Measurements from ENCODE around the gene MYOZ3. TPM values are rescaled to one million over a fixed set of nuclear protein-coding genes. Genes with fewer than 3 reads are reported as not detected.

MYOZ3 gene
- total and polyA plus RNA-seq, 9 donors, result 7.2 to 15.7 (median 9.1) TPM

GRCh38 chr5:150637245-150638052 lies 23.6 kb upstream of the MYOZ3 start:
- no peak for DNase-seq
- Histone ChIP-seq H3K36me3 (ENCODE audit: control insufficient read depth, insufficient read depth, low read length) (peaks cover 8% of the 10 kb centered on the region), H3K9me3 (replicated peaks; ENCODE audit: control insufficient read depth, low read depth, low read length) (no peaks in the 10 kb centered on the region), H3K4me1 (ENCODE audit: control insufficient read depth, insufficient read depth, low read length) (peaks cover 60% of the 10 kb centered on the region), H3K27me3 (ENCODE audit: control insufficient read depth, insufficient read depth, low read length) (no peaks in the 10 kb centered on the region), H3K4me3 (ENCODE audit: low read length) (no peak overlapping the region), H3K27ac (ENCODE audit: low read length) (peak overlapping the region; percentile 59)
- 40% methylated on average over 13 of the region's 21 CpGs for WGBS (ENCODE audit: insufficient coverage)

DNA sequence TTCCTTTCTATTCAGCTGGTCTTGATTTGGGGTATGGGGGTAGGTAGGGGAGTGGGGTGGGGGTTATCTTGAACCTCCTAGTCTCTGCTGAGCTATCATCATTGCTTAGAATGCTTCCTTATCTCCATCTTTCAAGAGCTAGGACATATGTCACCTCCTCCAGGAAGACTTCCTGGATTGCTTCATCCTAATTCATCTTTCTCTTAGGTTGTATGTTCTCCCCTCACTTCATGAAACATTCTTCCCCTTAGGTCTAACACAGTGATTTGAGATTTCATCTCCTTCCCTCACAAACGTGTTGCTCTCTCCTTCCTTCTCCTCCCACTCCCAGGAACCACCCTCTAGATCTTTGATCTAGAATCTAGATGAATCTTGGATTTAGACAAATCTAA lies 23.0 kb upstream of the MYOZ3 start:
- WGBS (ENCODE audit: insufficient coverage), result no CpG with 5 or more reads among the region's 1 CpG
- no peaks in the 10 kb centered on the region for H3K27me3 ChIP-seq (ENCODE audit: control insufficient read depth, insufficient read depth, low read length)
- peaks cover 60% of the 10 kb centered on the region for H3K4me1 ChIP-seq (ENCODE audit: control insufficient read depth, insufficient read depth, low read length)
- no peak overlapping the region for H3K4me3 ChIP-seq (ENCODE audit: low read length)
- no peaks in the 10 kb centered on the region for H3K9me3 ChIP-seq (replicated peaks; ENCODE audit: control insufficient read depth, low read depth, low read length)
- H3K36me3 ChIP-seq (ENCODE audit: control insufficient read depth, insufficient read depth, low read length), result peaks cover 8% of the 10 kb centered on the region
- no peak for DNase-seq
- peak overlapping the region; percentile 59 for H3K27ac ChIP-seq (ENCODE audit: low read length)

GRCh38 chr5:150638488-150639376 lies 22.3 kb upstream of the MYOZ3 start:
- 55% methylated on average over 3 of the region's 6 CpGs for WGBS (ENCODE audit: insufficient coverage)
- Histone ChIP-seq H3K27ac (ENCODE audit: low read length) (peak overlapping the region; percentile 21), H3K4me3 (ENCODE audit: low read length) (no peak overlapping the region), H3K27me3 (ENCODE audit: control insufficient read depth, insufficient read depth, low read length) (no peaks in the 10 kb centered on the region), H3K36me3 (ENCODE audit: control insufficient read depth, insufficient read depth, low read length) (peaks cover 8% of the 10 kb centered on the region), H3K9me3 (replicated peaks; ENCODE audit: control insufficient read depth, low read depth, low read length) (no peaks in the 10 kb centered on the region), H3K4me1 (ENCODE audit: control insufficient read depth, insufficient read depth, low read length) (peaks cover 64% of the 10 kb centered on the region)
- DNase-seq, result no peak

DNA sequence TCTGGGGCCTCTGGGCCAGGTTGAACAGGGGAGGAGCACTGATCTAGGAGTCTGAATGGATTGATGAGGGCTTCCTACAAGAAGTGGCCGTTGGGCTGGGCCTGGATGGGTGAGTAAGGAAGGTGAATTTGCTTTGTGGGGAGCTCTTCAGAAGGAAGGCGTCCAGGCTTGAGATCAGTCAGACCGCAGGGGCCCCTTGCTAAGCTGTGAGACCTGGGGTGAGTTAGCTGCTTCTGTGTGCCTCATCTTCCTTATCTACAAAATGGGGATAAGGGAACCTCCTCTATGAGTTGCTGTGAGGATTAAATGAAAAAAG lies 21.7 kb upstream of the MYOZ3 start:
- Histone ChIP-seq H3K36me3 (ENCODE audit: control insufficient read depth, insufficient read depth, low read length) (peaks cover 6% of the 10 kb centered on the region), H3K27me3 (ENCODE audit: control insufficient read depth, insufficient read depth, low read length) (no peaks in the 10 kb centered on the region), H3K9me3 (replicated peaks; ENCODE audit: control insufficient read depth, low read depth, low read length) (no peaks in the 10 kb centered on the region), H3K27ac (ENCODE audit: low read length) (peak overlapping the region; percentile 21), H3K4me1 (ENCODE audit: control insufficient read depth, insufficient read depth, low read length) (peaks cover 69% of the 10 kb centered on the region), H3K4me3 (ENCODE audit: low read length) (no peak overlapping the region)
- WGBS (ENCODE audit: insufficient coverage), result 71% methylated on average over 1 of the region's 3 CpGs
- DNase-seq, result no peak

GRCh38 chr5:150639751-150640150 lies 21.3 kb upstream of the MYOZ3 start:
- Histone ChIP-seq H3K36me3 (ENCODE audit: control insufficient read depth, insufficient read depth, low read length) (peaks cover 4% of the 10 kb centered on the region), H3K4me1 (ENCODE audit: control insufficient read depth, insufficient read depth, low read length) (peaks cover 73% of the 10 kb centered on the region), H3K27ac (ENCODE audit: low read length) (peak overlapping the region; percentile 81), H3K27me3 (ENCODE audit: control insufficient read depth, insufficient read depth, low read length) (no peaks in the 10 kb centered on the region), H3K4me3 (ENCODE audit: low read length) (no peak overlapping the region), H3K9me3 (replicated peaks; ENCODE audit: control insufficient read depth, low read depth, low read length) (no peaks in the 10 kb centered on the region)
- no peak for DNase-seq
- 49% methylated on average over 4 of the region's 5 CpGs for WGBS (ENCODE audit: insufficient coverage)

GRCh38 chr5:150640311-150641005 lies 20.6 kb upstream of the MYOZ3 start, which contains the start of gene SYNPO:
TSS of gene SYNPO (plus strand) at chr5:150640660. CDS start at chr5:150648276, 7,616 bp downstream.
- DNase-seq, result peak; percentile 93
- Histone ChIP-seq H3K9me3 (replicated peaks; ENCODE audit: control insufficient read depth, low read depth, low read length) (no peaks in the 10 kb centered on the region), H3K4me1 (ENCODE audit: control insufficient read depth, insufficient read depth, low read length) (peaks cover 80% of the 10 kb centered on the region), H3K27ac (ENCODE audit: low read length) (peak within 1 kb of the TSS; percentile 81), H3K4me3 (ENCODE audit: low read length) (no peak within 1 kb of the TSS), H3K27me3 (ENCODE audit: control insufficient read depth, insufficient read depth, low read length) (no peaks in the 10 kb centered on the region), H3K36me3 (ENCODE audit: control insufficient read depth, insufficient read depth, low read length) (no peaks in the 10 kb centered on the region)
- 12% methylated on average over 11 of the region's 14 CpGs for WGBS (ENCODE audit: insufficient coverage)

- Histone ChIP-seq H3K4me3 (ENCODE audit: low read length) (no peak overlapping the region), H3K36me3 (ENCODE audit: control insufficient read depth, insufficient read depth, low read length) (no peaks in the 10 kb centered on the region), H3K4me1 (ENCODE audit: control insufficient read depth, insufficient read depth, low read length) (peaks cover 82% of the 10 kb centered on the region), H3K27me3 (ENCODE audit: control insufficient read depth, insufficient read depth, low read length) (no peaks in the 10 kb centered on the region), H3K9me3 (replicated peaks; ENCODE audit: control insufficient read depth, low read depth, low read length) (no peaks in the 10 kb centered on the region), H3K27ac (ENCODE audit: low read length) (peak overlapping the region; percentile 81)
- WGBS (ENCODE audit: insufficient coverage), result 55% methylated on average over 4 of the region's 9 CpGs
- no peak for DNase-seq
These were observed 20.0 kb upstream of the MYOZ3 start for GRCh38 chr5:150641006-150641570.

GRCh38 chr5:150641824-150642566 lies 19.1 kb upstream of the MYOZ3 start:
- WGBS (ENCODE audit: insufficient coverage), result 90% methylated on average over 2 of the region's 5 CpGs
- Histone ChIP-seq H3K4me1 (ENCODE audit: control insufficient read depth, insufficient read depth, low read length) (peaks cover 74% of the 10 kb centered on the region), H3K27ac (ENCODE audit: low read length) (peak overlapping the region; percentile 81), H3K4me3 (ENCODE audit: low read length) (no peak overlapping the region), H3K9me3 (replicated peaks; ENCODE audit: control insufficient read depth, low read depth, low read length) (no peaks in the 10 kb centered on the region), H3K36me3 (ENCODE audit: control insufficient read depth, insufficient read depth, low read length) (no peaks in the 10 kb centered on the region), H3K27me3 (ENCODE audit: control insufficient read depth, insufficient read depth, low read length) (no peaks in the 10 kb centered on the region)
- no peak for DNase-seq

DNA sequence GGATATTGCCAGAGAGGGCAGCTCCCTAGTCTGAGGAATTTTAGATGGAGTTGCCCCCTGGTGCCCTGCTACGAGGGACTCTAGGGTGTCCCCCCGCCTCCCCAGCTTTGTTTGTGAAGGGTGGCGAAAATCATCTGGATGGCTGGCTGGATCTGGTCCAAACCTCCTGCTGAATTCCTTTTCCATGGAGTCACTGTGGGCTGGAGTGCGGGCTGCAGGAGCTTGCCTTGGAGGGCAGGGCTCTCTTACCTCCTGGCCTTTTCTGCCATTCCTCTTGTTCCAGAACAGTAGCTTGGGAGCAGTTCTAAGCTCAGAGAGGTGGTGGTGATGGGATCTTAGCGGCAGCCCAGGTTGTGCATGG lies 18.5 kb upstream of the MYOZ3 start:
- WGBS (ENCODE audit: insufficient coverage), result 15% methylated on average over 4 of the region's 5 CpGs
- H3K27ac ChIP-seq (ENCODE audit: low read length), result peak overlapping the region; percentile 81
- peak; percentile 82 for DNase-seq
- H3K4me3 ChIP-seq (ENCODE audit: low read length), result no peak overlapping the region
- H3K4me1 ChIP-seq (ENCODE audit: control insufficient read depth, insufficient read depth, low read length), result peaks cover 75% of the 10 kb centered on the region
- no peaks in the 10 kb centered on the region for H3K36me3 ChIP-seq (ENCODE audit: control insufficient read depth, insufficient read depth, low read length)
- H3K9me3 ChIP-seq (replicated peaks; ENCODE audit: control insufficient read depth, low read depth, low read length), result no peaks in the 10 kb centered on the region
- H3K27me3 ChIP-seq (ENCODE audit: control insufficient read depth, insufficient read depth, low read length), result no peaks in the 10 kb centered on the region

All from muscle of leg (tissue), 11 donors.